Measurements from ENCODE around the gene VAV3.

VAV3 gene

GRCh38 chr1:107590087-107590486 lies 374.9 kb downstream of the VAV3 start:
- no peak for DNase-seq (ENCODE audit: low read depth)

DNA sequence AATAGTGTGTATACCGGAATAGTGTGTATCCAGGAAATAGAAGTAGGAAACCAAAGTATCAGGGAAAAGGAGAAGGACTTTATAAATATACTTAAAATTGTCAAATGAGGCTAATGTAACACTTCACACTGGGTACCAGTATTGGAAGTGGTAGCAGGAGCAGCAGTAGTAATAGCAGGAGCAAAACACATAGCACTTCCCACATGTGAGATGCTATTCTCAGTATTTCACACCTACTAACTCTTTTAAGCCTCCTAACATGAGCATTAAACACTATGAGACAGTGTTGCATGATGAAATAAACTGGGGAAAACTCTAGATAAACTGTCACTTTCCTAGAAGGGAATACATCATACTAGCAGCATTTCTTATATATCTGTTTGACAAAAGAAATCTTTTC lies 376.7 kb downstream of the VAV3 start:
- DNase-seq (ENCODE audit: low read depth), result no peak

GRCh38 chr1:107575226-107575625 lies 389.8 kb downstream of the VAV3 start:
- DNase-seq (ENCODE audit: low read depth), result no peak

- DNase-seq (ENCODE audit: low read depth), result no peak
These were observed 390.9 kb downstream of the VAV3 start for GRCh38 chr1:107574044-107574443.

GRCh38 chr1:107572674-107573211 lies 392.2 kb downstream of the VAV3 start:
- DNase-seq (ENCODE audit: low read depth), result no peak

- no peak for DNase-seq (ENCODE audit: low read depth)
These were observed 394.2 kb downstream of the VAV3 start for GRCh38 chr1:107570768-107571167.

DNA sequence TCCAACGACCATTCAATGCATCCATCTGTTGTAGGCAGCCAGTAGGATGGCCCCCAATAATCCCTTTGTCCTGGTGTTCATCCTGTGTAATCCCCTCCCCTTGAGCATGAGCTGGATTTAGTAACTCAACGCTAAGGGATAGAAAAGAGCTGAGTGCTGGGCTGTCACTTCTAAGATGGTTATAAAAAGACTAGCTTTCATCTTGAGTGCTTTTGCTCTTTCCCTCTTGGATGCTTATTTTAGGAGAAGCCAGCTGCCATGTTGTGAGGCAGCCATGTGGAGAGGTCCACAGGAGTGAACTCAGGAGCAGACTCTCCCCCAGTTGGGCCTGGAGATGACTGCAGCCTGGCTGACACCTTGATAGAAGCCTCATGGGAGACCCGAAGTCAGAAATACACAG lies 401.5 kb downstream of the VAV3 start:
- DNase-seq (ENCODE audit: low read depth), result no peak

- no peak for DNase-seq (ENCODE audit: low read depth)
These were observed 405.1 kb downstream of the VAV3 start for GRCh38 chr1:107559881-107560280.

DNA sequence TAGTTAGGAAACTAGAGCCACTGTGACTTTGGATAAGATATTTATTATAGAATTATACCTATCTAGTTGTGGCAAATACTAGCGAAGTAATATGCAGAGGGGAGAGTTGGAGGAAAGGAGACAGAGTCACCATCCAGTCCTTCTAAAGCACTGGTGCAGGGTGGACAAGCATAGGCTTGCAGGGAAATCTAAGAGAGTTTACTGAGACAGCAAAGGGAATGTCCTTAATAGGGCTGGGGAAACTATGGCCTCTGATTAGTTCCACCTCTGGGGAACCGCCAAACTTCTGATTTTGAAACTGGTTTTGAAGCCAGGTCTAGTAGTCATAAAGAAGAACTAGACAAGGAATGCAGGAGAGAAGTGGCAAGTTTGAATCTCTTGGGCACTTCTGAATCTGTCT lies 407.9 kb downstream of the VAV3 start:
- DNase-seq (ENCODE audit: low read depth), result no peak

GRCh38 chr1:107555578-107555977 lies 409.4 kb downstream of the VAV3 start:
- no peak for DNase-seq (ENCODE audit: low read depth)

- DNase-seq (ENCODE audit: low read depth), result no peak
These were observed 412.2 kb downstream of the VAV3 start for GRCh38 chr1:107552781-107553180.

DNA sequence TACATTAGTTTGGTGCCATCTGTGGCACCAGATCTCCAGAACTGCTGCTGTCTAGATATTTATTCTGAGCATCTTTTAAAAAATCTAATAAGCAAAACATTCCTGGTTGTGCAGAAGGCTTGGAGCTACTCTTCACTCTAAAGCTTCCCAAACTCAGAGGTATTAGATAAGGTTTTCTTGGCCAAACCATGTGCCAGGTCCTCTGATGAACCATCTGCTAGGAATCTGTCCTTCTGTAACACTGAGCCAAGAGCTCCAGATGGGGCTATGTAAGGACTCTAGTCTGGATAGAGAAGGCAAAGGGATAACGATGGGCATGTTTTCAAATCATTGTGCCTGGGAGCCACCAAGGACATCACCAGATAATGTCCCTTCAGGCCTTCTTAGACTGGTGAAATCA lies 413.5 kb downstream of the VAV3 start:
- DNase-seq (ENCODE audit: low read depth), result no peak

GRCh38 chr1:107550358-107550757 lies 414.6 kb downstream of the VAV3 start:
- DNase-seq (ENCODE audit: low read depth), result no peak

DNA sequence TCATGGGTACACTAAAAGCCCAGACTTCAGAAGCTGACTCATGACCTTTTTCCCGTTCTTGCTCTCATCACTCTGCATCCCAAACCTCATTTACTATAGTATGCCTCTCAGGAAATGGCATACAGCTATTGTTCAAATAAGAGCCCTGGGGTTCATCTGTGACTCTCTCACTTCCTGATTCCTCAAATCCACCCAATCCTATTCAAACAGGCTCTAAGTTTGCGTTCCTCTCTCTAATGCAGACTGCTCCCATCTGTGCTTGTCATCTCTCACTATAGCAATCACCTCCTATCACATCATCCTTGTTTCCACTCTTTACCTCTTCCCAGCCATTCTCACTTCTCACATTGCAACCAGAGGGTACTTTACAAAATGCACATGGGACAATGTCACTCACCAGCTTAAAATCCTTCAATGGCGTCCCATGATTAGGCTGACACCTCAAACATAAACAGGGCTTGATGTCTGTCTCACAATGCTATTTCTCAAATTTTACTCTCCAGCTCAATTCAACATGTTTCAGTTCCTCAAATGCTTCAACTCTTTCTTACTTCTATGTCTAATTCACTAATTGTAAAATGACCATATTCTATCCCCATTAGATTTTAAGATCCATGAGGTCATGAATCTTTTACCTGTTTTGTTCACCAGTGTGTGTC lies 415.7 kb downstream of the VAV3 start:
- no peak for DNase-seq (ENCODE audit: low read depth)

DNA sequence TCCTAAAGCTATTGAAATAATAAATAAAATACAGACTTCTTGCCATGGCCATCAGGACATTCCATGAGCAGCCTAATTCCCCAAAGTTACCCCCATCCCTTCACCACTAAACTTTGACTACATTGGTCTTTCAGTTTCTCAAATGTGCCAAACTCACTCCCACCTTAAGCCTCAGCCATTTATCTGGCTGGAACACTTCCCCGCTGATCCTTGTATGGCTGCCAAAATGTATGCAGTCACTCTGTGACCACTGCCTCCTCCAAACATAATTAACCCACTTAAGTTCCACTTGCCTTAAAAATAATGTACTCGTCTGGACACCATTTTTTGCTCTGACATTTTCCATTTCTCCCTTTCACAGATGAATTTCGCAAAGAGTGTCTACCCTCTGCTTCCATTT lies 416.7 kb downstream of the VAV3 start:
- DNase-seq (ENCODE audit: low read depth), result no peak

GRCh38 chr1:107547363-107548155 lies 417.4 kb downstream of the VAV3 start:
- DNase-seq (ENCODE audit: low read depth), result no peak

DNA sequence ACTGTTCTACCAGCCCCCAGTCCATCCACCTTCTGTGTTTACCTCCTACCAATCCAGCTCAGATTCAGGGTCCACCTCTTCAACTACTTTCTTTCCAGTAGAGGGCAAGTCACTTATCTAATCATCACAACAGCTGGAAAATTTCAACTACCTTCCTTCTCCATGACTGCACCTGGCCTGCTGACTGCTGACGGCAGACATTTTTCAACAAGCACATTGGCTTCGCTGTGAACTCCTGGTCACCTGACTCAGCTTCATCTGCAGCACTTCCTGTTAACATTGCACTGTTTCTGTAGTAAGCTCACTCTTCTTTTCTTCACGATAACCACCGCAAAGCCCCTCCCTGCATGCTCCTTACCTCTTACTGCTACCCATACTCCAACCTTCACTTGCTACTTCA lies 418.4 kb downstream of the VAV3 start:
- DNase-seq (ENCODE audit: low read depth), result no peak

DNA sequence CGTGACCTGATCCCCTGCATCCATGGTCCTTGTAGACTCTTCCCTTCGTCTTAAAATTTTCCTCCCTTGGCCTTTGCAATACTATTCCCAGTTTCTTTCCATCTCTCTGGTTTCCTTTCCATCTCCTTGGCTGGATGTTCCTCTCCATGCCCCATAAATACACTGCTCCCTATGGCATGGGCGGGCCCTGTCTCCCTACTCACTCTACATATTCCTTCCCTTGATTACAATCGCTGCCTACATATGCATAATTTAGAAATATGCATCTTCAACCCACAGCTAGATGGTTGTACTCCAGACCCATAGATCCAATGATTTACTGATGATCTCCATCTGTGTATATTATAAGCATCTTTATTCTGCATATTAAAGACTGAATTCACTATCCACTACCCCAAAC lies 419.1 kb downstream of the VAV3 start:
- no peak for DNase-seq (ENCODE audit: low read depth)

DNA sequence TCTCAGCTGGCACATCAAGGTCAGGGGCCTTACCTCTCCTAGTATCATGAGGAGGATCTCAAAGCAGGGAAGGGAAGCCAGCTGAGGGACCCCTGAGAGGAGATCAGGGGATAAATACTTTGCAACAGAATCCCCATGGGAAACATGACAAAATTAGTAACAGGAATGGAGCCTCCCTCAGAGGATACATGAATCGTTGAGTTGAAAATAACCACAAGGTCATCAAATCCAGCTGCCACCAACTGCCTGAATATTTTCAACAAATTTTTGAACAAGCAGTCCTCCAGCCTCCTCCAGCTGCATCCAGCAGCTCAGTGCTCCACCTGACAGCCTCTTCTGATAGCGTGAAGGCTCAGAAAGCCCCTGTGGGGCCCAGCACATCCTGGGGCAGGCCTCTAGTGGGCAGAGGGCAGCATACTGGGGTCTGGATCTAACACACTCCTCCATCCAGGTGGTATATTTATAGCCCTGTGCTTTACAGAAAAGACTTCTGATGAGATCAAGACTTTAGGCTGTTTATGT lies 419.9 kb downstream of the VAV3 start:
- no peak for DNase-seq (ENCODE audit: low read depth)

- no peak for DNase-seq (ENCODE audit: low read depth)
These were observed 420.7 kb downstream of the VAV3 start for GRCh38 chr1:107544285-107544684.

DNA sequence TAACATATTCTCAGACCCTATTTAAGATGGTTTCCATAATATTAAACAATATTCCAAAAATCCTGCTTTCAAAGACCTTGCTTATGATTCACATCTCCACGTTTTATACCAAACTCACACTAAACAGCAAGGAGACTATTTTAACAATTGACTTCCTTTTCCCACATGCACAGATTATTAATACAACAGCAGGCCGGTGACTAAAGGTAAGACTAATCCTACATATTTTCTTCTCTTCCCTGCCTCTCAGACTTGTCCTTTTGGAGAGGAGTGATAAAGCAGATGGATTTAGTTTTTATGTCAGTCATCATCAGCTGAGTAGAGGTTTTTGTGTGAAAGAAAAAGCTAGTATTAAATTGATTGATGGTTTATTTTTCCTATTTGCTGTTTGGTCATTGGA lies 423.6 kb downstream of the VAV3 start:
- no peak for DNase-seq (ENCODE audit: low read depth)

DNA sequence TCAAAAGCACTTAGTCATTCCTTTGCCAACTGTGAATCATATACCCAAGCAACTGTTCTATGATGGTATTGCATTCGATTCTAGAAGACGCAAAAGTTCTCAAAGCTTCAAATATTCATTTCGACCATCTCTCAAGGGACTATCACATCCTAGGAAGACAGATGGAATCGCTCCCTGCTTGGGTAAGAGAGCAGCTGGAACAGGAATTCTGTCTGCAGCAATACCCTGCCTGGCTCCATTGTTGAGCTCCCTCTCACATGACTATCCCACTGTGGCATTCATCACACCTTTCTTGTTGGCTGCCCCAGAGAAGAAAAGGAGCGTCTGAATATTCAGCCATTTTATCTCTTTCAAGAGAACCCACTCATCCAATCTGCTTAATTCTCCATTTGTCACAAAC lies 426.5 kb downstream of the VAV3 start:
- no peak for DNase-seq (ENCODE audit: low read depth)

- DNase-seq (ENCODE audit: low read depth), result no peak
These were observed 428.7 kb downstream of the VAV3 start for GRCh38 chr1:107536266-107536665.
